GM21717 (cell line): ENCODE measurements around the gene AQP3.
"Not testable (repeated sequence)": the region's sequence is repeated elsewhere in the genome, so short reads cannot be mapped to it uniquely, and the experiment has no call there.

Source experiments
- ATAC-seq: cut with Tn5 transposase; IDR thresholded peaks from one replicate; pipeline ENCODE4 v1.9.1; 2021; ENCODE audit warnings: mild to moderate bottlenecking, moderate library complexity; ENCODE audit not compliant: unreplicated experiment

AQP3 gene

GRCh38 chr9:33419708-33420303 lies 27.6 kb downstream of the AQP3 start:
- ATAC-seq, result no peak

GRCh38 chr9:33418090-33418489 lies 29.3 kb downstream of the AQP3 start:
- ATAC-seq, result no peak

GRCh38 chr9:33416996-33417395 lies 30.4 kb downstream of the AQP3 start:
- ATAC-seq, result no peak

- no peak for ATAC-seq
Measured at GRCh38 chr9:33415501-33416038, 31.8 kb downstream of the AQP3 start.

GRCh38 chr9:33414889-33415500 lies 32.4 kb downstream of the AQP3 start:
- ATAC-seq, result no peak

- ATAC-seq, result no peak
Measured at GRCh38 chr9:33414268-33414667, 33.1 kb downstream of the AQP3 start.

- no peak for ATAC-seq
Measured at GRCh38 chr9:33408087-33408486, 39.3 kb downstream of the AQP3 start.

GRCh38 chr9:33407061-33407460 lies 40.3 kb downstream of the AQP3 start:
- no peak for ATAC-seq

- ATAC-seq, result no peak
Measured at GRCh38 chr9:33404788-33405362, 42.5 kb downstream of the AQP3 start.

GRCh38 chr9:33403941-33404787 lies 43.2 kb downstream of the AQP3 start:
- ATAC-seq, result no peak

- not testable (repeated sequence) for ATAC-seq
Measured at GRCh38 chr9:33402371-33402770, 45.0 kb downstream of the AQP3 start, which contains the start of gene AQP7. AQP7 (minus strand) TSS chr9:33402568; CDS start chr9:33401262, 1,306 bp downstream.

- not testable (repeated sequence) for ATAC-seq
Measured at GRCh38 chr9:33401809-33402208, 45.6 kb downstream of the AQP3 start.

GRCh38 chr9:33399047-33399446 lies 48.3 kb downstream of the AQP3 start:
- ATAC-seq, result not testable (repeated sequence)

- not testable (repeated sequence) for ATAC-seq
Measured at GRCh38 chr9:33397801-33398200, 49.6 kb downstream of the AQP3 start.

- ATAC-seq, result not testable (repeated sequence)
Measured at GRCh38 chr9:33395159-33395879, 52.1 kb downstream of the AQP3 start.

GRCh38 chr9:33393986-33394385 lies 53.4 kb downstream of the AQP3 start:
- not testable (repeated sequence) for ATAC-seq

- no peak for ATAC-seq
Measured at GRCh38 chr9:33393581-33393980, 53.8 kb downstream of the AQP3 start.

GRCh38 chr9:33392591-33393021 lies 54.8 kb downstream of the AQP3 start:
- not testable (repeated sequence) for ATAC-seq
